Nasal cavity respiratory epithelium epithelial cell of viscerocranial mucosa (primary cell): ENCODE data around the gene ZCCHC9. TPM values are rescaled to one million over a fixed set of nuclear protein-coding genes. Genes with fewer than 3 reads are reported as not detected.

Experiments used
- total RNA-seq: library from RNA; depleted of rRNA; stranded (reverse); fragments of >200 nt; gene quantifications from 2 replicates; pipeline ENCODE4 v1.2.3, GENCODE V29; 2014

Gene ZCCHC9, protein sequence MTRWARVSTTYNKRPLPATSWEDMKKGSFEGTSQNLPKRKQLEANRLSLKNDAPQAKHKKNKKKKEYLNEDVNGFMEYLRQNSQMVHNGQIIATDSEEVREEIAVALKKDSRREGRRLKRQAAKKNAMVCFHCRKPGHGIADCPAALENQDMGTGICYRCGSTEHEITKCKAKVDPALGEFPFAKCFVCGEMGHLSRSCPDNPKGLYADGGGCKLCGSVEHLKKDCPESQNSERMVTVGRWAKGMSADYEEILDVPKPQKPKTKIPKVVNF
- total RNA-seq = 26.1 and 41.7 TPM in 2 replicates

DNA sequence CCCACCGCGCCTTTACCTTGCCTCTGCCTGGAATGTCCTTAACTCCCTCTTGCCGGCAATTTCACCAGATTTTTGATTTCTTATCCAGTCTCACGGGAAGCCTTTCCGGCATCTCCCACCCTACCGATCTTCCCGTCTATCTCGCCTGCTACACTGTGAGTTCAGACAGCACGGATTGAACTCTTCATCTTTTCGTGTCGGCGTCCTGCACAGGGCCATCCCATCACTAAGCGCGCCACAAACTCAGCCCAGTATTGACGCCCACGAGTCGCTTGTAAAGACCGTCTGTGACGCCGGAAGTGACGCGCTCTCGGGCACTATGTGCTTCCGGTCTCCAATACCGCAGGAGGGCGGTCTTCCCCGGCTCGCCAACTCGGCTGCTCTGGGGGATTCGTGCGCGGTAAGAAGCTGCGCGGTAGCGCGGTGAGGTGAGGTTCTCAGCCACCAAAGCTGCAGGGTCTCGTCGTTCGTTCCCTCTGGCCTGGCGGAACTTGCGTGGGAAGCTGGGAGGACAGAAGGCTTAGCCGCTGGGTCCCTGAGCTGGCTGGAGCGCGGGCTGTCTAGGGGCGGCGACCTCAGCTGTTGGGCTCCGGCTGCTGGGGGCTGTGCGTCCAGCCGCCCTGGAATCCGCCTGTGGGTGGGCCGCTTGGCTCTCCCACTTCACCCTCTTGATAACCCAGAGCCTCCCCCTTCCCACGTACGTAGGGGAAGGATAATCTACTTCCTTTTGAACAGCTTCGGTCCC lies at the start of gene ZCCHC9:
TSS of gene ZCCHC9 (plus strand) at position 317 of the 745 bp plus-strand sequence. CDS start 3,171 bp downstream, outside the sequence.

Other genes with a start within 250 kb of the ZCCHC9 start
- 0.36 TPM in 1 of 2 replicates, not detected in the other for gene CKMT2, start 68.3 kb upstream of the ZCCHC9 start, total RNA-seq
- gene ACOT12, start 92.5 kb downstream of the ZCCHC9 start, total RNA-seq = 0.07 TPM in 1 of 2 replicates, not detected in the other